NCI-H748 (cell line): ENCODE data around the gene TYMP.

Experiments
- DNase-seq: peaks from one replicate; lab custom pipeline; 2025; ENCODE audit not compliant: unreplicated experiment; lab: John Stamatoyannopoulos, UW

Gene TYMP, protein sequence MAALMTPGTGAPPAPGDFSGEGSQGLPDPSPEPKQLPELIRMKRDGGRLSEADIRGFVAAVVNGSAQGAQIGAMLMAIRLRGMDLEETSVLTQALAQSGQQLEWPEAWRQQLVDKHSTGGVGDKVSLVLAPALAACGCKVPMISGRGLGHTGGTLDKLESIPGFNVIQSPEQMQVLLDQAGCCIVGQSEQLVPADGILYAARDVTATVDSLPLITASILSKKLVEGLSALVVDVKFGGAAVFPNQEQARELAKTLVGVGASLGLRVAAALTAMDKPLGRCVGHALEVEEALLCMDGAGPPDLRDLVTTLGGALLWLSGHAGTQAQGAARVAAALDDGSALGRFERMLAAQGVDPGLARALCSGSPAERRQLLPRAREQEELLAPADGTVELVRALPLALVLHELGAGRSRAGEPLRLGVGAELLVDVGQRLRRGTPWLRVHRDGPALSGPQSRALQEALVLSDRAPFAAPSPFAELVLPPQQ

DNA sequence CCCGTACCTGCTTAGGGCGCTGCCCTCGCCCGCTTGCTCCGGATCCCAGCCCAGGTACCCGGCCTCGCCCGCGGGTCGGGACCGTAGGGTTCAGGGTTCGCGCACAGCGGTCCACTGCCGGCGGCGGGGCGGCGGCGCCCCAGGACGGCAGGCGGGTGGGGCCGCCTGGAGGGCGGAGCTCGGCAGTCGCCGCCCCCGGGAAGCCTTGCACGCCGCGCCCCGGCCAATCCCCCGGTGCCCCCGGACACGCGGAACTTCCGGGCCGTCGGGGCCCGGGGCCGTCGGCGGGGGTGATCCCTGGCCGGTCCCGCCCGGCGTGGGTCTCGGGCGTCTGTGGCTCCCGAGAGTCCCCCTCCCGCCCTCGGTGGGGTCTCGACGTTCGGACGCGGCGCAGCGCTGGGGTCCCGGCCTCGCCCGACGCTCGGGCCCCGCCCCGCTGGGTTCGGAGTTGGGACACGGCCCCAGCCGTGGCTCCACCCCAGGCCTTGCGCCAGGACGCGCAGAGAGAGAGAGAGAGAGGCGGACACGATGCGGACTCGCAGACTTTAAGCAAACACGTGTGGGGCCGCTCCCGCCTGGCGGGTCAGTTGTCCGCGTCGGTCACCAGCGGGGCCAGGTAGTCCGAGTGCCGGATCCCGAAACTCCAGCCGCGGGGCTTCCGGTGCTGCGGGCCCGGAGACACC is at the start of gene TYMP:
Gene TYMP (minus strand): TSS at position 116 of the 683 bp plus-strand sequence. CDS start 303 bp downstream, outside the sequence.
- DNase-seq: peak; percentile 47

DNA sequence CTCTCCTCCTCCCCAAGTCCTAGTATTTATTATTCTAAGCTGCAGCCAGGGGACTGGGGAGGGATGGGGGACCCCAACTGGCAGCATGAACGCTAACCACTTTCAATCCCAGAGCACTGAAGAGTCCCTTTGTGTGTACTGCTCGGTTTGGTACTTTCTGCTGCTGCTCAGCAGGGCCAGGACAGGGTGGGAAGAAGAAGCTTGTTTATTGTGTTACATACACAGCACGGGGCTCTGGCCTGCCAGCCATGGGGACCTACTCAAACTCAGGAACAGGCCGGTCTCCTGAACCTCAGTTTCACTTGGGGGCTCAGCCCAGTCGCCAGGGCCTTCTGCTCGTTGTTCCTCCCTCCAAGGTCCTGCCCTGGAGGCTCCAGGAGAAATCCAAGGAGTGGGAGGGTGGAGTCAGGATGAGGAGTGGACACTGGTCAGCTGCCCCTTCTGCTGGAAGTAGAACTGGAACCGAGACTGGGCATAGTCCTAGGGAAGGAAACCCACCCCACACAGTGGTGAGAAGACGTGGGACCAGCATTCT is 49.0 kb upstream of the TYMP start:
- no peak for DNase-seq

- no peak for DNase-seq
These were observed 48.4 kb upstream of the TYMP start, which contains the start of gene CPT1B for GRCh38 chr22:50577987-50578775. Gene CPT1B (minus strand): TSS chr22:50578427. CDS start chr22:50577915, 512 bp downstream.

GRCh38 chr22:50577697-50577986 is 47.8 kb upstream of the TYMP start:
- DNase-seq: no peak

- no peak for DNase-seq
These were observed 47.2 kb upstream of the TYMP start for GRCh38 chr22:50576806-50577696.

DNA sequence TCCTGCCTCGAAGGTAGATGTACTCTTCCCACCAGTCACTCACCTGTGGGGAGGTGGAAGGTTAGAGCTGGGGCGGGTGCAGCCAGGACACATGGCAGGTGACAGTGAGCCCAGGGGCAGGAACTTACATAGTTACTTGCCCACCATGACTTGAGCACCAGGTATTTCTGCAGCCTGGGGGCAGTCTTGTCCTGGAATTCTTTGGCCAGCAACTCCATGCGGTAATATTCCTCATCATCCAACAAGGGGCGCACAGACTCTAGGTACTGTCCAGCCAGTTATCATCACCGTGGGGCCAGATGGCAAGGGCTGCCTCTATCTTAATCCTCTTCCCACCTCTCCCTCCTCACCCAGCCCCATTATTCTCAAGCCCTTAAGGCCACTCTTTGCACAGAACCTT is 46.3 kb upstream of the TYMP start:
- peak; percentile 61 for DNase-seq

DNA sequence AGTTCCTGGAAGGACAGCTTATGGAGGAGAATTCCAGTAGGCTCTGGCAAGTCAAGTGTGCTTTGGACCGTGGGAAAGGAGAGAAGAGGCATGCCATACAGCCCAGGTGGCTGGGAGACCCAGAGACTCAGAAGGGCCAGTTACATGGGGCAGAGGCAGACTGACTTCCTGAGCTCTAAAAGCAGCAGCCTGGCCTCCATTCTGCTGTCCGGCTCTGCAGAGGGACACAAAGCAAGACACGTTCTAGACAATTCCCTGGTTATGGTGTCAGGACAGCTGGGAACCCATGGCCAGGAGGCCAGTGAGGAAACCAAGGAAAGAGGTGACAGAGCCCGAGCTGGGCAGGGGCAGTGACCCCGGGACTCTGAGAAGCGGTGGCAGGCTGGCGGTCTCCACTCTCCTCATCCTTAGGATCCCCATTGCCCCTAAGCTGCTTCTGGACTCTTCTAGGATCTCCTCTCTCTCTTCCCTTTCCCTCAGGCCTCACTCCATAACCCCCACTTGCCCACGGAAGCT is 45.7 kb upstream of the TYMP start:
- DNase-seq: no peak

GRCh38 chr22:50574383-50574755 is 44.6 kb upstream of the TYMP start:
- DNase-seq: no peak

- DNase-seq: no peak
These were observed 43.9 kb upstream of the TYMP start for GRCh38 chr22:50573491-50574382.

DNA sequence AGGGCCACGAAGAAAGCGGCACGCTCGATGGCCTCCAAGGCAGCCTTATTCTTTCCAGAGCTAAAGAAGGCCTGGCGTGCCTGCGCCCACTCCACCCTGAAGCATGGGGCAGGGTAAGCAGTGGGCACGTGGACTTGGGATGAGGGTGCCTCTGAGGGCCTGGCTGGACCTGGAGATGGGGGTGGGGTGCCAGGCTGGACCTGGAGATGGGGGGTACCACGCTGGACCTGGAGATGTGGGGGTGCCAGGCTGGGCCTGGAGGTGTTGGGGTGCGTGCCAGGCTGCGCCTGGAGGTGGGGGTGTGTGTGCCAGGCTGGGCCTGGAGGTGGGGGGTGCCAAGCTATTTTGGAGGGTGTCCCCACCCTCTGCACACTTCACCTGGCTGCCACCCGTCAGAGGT is 43.2 kb upstream of the TYMP start:
- no peak for DNase-seq

GRCh38 chr22:50571264-50572175 is 41.7 kb upstream of the TYMP start:
- no peak for DNase-seq

DNA sequence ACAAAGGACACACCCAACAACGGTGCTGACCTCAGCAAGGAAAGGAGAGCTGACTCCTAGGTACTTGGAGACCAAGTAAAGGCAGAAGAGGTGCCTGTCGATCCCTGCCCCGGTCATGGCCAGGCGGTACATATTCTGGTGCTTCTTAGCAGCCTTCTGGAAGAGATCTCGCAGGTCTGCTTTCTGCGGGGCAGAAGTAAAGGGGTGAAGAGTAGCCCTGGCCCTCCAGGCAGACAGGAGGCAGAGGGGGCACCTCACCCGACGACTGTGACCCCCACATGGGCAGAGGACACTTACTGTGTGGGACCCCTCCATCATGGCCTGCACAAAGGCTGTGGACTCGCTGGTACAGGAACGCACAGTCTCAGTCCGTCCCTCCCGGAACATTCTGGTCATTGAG is 41.0 kb upstream of the TYMP start:
- DNase-seq: no peak

GRCh38 chr22:50569896-50570535 is 40.2 kb upstream of the TYMP start:
- DNase-seq: no peak

- DNase-seq: no peak
These were observed 39.2 kb upstream of the TYMP start for GRCh38 chr22:50569041-50569459.

- no peak for DNase-seq
These were observed 38.8 kb upstream of the TYMP start for GRCh38 chr22:50568626-50569025.

GRCh38 chr22:50567721-50568252 is 38.0 kb upstream of the TYMP start:
- no peak for DNase-seq

DNA sequence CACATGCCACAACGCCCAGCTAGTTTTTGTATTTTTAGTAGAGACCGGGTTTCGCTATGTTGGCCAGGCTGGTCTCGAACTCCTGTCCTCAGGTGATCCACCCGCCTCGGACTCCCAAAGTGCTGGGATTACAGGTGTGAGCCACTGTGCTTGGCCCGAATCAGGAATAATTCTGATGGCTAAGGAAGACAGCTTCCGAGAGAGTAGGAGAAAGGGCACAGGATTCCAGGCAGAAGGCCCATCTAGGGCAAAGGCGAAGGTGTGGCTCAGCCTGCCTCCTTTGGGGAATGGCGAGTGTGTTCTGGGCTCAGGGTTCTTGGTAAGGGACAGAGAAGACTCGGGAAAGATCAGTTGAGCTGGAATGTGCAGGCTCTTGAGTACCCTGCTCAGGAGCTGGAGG is 34.5 kb upstream of the TYMP start:
- DNase-seq: no peak
